ENCODE data around the gene B2M. TPM values are rescaled to one million over a fixed set of nuclear protein-coding genes. Genes with fewer than 3 reads are reported as not detected.

The B2M gene
- total and polyA plus RNA-seq, 10 of the 15 experiments (the other 5 are each of a cell fraction or from before 2014, with no cell fraction given), result 2,901 to 22,794 (median 8,374) TPM

GRCh38 chr15:44726568-44727484 lies 15.5 kb downstream of the B2M start (continued):
- TF ChIP-seq SMAD5 (IDR thresholded peaks at IDR 0.05; ENCODE audit: low read depth) (peak; percentile 98), HDAC2 (IDR thresholded peaks at IDR 0.05) (no peak; the same call in 1 of the 2 replicates), STAT1 (conservative IDR thresholded peaks at IDR 0.05) (no peak), YBX1 (IDR thresholded peaks at IDR 0.05) (no peak), PBX3 (IDR thresholded peaks at IDR 0.05; ENCODE audit: insufficient replicate concordance, low read depth, low read length) (peak; percentile 50), PML (IDR thresholded peaks at IDR 0.05; ENCODE audit: low read length) (peak; percentile 100), FOXM1 (IDR thresholded peaks at IDR 0.05; ENCODE audit: low read depth, low read length) (peak; percentile 72), CBFB (IDR thresholded peaks at IDR 0.05; ENCODE audit: low read depth) (peak; percentile 96), TCF7 (IDR thresholded peaks at IDR 0.05; ENCODE audit: borderline replicate concordance) (peak; percentile 20; the same call in 1 of the 2 replicates), PAX8 (IDR thresholded peaks at IDR 0.05) (no peak; the same call in 1 of the 2 replicates), ATF7 (IDR thresholded peaks at IDR 0.05; ENCODE audit: low read depth) (peak; percentile 88), ZBED1 (IDR thresholded peaks at IDR 0.05; ENCODE audit: borderline replicate concordance) (peak; percentile 99), SIN3A (IDR thresholded peaks at IDR 0.05; ENCODE audit: low read depth, low read length) (no peak), MXI1 (IDR thresholded peaks at IDR 0.05; ENCODE audit: low read depth, low read length) (peak; percentile 35), CHD4 (IDR thresholded peaks at IDR 0.05) (no peak), ZNF622 (IDR thresholded peaks at IDR 0.05) (no peak)
- TF ChIP-seq, protein P1, sequence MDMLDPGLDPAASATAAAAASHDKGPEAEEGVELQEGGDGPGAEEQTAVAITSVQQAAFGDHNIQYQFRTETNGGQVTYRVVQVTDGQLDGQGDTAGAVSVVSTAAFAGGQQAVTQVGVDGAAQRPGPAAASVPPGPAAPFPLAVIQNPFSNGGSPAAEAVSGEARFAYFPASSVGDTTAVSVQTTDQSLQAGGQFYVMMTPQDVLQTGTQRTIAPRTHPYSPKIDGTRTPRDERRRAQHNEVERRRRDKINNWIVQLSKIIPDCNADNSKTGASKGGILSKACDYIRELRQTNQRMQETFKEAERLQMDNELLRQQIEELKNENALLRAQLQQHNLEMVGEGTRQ (IDR thresholded peaks at IDR 0.05; ENCODE audit: borderline replicate concordance, low read depth, low read length), result no peak
- TF ChIP-seq, protein P2, sequence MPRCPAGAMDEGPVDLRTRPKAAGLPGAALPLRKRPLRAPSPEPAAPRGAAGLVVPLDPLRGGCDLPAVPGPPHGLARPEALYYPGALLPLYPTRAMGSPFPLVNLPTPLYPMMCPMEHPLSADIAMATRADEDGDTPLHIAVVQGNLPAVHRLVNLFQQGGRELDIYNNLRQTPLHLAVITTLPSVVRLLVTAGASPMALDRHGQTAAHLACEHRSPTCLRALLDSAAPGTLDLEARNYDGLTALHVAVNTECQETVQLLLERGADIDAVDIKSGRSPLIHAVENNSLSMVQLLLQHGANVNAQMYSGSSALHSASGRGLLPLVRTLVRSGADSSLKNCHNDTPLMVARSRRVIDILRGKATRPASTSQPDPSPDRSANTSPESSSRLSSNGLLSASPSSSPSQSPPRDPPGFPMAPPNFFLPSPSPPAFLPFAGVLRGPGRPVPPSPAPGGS (IDR thresholded peaks at IDR 0.05; ENCODE audit: borderline replicate concordance, insufficient read depth, low read depth, low read length, poor library complexity, severe bottlenecking), result no peak
- TF ChIP-seq, protein P3, sequence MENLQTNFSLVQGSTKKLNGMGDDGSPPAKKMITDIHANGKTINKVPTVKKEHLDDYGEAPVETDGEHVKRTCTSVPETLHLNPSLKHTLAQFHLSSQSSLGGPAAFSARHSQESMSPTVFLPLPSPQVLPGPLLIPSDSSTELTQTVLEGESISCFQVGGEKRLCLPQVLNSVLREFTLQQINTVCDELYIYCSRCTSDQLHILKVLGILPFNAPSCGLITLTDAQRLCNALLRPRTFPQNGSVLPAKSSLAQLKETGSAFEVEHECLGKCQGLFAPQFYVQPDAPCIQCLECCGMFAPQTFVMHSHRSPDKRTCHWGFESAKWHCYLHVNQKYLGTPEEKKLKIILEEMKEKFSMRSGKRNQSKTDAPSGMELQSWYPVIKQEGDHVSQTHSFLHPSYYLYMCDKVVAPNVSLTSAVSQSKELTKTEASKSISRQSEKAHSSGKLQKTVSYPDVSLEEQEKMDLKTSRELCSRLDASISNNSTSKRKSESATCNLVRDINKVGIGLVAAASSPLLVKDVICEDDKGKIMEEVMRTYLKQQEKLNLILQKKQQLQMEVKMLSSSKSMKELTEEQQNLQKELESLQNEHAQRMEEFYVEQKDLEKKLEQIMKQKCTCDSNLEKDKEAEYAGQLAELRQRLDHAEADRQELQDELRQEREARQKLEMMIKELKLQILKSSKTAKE (IDR thresholded peaks at IDR 0.05; ENCODE audit: low read depth, poor library complexity, severe bottlenecking), result peak; percentile 63
- TF ChIP-seq, protein P4, sequence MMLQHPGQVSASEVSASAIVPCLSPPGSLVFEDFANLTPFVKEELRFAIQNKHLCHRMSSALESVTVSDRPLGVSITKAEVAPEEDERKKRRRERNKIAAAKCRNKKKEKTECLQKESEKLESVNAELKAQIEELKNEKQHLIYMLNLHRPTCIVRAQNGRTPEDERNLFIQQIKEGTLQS (IDR thresholded peaks at IDR 0.05; ENCODE audit: borderline replicate concordance, extremely low read depth, low read depth, low read length), result peak; percentile 13; the same call in 1 of the 2 replicates
- TF ChIP-seq, protein P5, sequence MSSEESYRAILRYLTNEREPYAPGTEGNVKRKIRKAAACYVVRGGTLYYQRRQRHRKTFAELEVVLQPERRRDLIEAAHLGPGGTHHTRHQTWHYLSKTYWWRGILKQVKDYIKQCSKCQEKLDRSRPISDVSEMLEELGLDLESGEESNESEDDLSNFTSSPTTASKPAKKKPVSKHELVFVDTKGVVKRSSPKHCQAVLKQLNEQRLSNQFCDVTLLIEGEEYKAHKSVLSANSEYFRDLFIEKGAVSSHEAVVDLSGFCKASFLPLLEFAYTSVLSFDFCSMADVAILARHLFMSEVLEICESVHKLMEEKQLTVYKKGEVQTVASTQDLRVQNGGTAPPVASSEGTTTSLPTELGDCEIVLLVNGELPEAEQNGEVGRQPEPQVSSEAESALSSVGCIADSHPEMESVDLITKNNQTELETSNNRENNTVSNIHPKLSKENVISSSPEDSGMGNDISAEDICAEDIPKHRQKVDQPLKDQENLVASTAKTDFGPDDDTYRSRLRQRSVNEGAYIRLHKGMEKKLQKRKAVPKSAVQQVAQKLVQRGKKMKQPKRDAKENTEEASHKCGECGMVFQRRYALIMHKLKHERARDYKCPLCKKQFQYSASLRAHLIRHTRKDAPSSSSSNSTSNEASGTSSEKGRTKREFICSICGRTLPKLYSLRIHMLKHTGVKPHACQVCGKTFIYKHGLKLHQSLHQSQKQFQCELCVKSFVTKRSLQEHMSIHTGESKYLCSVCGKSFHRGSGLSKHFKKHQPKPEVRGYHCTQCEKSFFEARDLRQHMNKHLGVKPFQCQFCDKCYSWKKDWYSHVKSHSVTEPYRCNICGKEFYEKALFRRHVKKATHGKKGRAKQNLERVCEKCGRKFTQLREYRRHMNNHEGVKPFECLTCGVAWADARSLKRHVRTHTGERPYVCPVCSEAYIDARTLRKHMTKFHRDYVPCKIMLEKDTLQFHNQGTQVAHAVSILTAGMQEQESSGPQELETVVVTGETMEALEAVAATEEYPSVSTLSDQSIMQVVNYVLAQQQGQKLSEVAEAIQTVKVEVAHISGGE (CRISPR knock-in tag; IDR thresholded peaks at IDR 0.05), result peak; percentile 50
